Stimulated activated CD8-positive, alpha-beta memory T cell treated with anti-CD3 and anti-CD28 coated beads, Interleukin-7, amount 100 ng/mL, for 1 hour (primary cell): ENCODE data around the gene ZNF366.

ENCODE experiments used
- DNase-seq, 2 donors: peaks; one replicate each; pipeline ENCODE4 v3.0.0-alpha.2; 2020; ENCODE audit warnings: low read depth in 2 of 2

The ZNF366 gene

DNA sequence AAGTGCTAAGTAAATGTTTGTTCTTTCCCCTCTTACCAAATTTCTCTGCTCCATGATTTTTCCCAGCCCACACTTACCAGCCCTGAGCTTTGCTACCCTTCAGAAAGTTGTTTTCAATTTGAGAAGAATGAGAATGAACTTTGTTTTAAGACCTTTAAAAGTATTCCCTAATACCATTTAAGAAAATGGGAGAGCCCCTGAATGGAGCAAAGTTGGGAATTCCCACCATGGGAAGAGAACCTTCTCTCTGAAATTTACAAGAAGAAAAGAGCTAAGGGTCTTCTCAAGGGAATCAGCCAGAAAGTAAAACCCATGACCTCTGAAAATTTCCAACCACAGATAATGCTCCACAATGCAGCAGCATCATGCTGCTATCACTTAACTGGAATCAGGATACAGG lies 17.7 kb downstream of the ZNF366 start:
- DNase-seq, result no peak

GRCh38 chr5:72488756-72489155 lies 18.5 kb downstream of the ZNF366 start:
- DNase-seq, result no peak

DNA sequence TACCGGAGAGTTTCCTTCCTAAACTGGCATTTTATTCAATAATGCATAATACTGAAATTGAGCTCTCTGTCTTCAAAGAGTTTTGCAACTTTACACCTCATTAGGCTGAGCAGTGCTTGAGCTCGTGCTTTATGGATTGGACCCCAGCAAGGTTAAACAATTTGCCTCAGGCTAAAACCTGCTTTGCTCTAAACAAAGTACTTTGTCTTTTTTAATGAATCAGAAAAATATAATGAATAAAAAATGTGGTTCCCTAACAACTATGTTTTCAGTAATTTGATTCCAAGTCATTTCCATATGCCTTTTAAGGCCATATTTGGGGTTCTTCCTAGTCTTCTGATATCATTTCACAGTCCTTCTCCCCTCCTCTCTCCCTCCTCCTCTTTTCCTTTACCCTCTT lies 20.0 kb downstream of the ZNF366 start:
- no peak for DNase-seq

GRCh38 chr5:72486371-72486770 lies 20.8 kb downstream of the ZNF366 start:
- DNase-seq, result no peak

DNA sequence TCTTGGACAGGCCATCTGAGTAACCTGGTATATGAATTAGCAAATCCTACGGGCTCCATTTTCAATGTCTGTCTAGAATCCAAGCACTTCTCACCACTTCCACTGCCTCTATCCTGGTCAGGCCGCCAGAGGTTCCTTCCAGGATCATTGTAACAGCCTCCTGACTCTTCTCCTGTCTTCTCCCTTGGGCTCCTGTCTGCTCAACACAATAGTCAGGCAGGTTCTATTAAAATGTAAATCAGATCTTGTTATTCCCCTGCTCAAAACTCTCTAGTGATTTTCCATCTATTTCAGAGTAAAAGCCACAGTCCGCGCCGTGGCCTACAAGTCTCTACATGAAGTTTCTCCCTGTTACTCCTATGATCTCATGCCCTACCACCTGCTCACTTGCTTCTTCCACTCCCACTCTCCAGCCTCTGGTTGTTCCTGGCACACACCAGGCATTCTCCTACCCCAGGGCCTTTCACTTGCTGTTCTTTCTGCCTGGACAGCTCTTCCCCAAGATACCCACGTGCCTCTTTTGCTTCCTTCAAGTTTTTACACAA lies 21.7 kb downstream of the ZNF366 start:
- DNase-seq, result no peak

DNA sequence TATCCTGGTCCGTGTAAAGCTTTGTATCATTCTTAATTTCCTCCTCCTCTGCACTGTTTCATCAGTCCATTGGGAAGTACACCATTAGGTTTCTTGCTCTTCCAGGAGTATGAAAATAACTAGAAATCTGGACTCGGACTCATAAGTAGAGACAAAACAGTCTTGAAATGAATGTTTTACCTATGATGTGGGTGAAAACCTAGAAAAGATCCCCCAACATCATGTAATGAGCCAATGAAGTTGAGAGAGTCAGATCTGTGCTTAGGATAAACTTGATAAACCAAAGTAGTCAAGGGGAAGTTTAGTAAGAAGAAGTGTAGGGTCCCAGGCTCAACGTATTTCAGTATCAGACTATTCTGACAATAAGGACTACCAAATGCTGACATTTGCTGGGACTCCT lies 25.2 kb downstream of the ZNF366 start:
- no peak for DNase-seq

DNA sequence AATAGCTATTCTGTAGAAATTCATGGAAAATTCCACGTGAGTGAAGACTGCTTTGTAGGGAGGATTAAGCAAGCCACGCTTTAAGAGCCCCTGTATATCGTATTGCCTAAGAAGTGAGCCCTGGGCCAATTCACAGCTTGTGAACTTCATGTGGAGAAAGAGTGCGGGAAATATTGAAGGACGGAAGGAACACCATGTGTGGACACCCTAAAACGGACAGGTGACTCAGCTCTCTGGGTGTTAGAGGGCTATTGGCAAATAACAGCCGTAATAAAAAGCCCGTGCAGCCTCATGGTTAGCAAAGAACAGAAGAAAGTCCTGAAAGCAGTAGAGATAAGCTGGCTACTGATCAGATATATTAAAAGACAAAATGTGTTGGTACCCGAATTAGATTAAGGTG lies 26.4 kb downstream of the ZNF366 start:
- no peak for DNase-seq

- no peak for DNase-seq
Observed at GRCh38 chr5:72479921-72480320, 27.3 kb downstream of the ZNF366 start.

- DNase-seq, result no peak
Observed at GRCh38 chr5:72478684-72479083, 28.5 kb downstream of the ZNF366 start.

DNA sequence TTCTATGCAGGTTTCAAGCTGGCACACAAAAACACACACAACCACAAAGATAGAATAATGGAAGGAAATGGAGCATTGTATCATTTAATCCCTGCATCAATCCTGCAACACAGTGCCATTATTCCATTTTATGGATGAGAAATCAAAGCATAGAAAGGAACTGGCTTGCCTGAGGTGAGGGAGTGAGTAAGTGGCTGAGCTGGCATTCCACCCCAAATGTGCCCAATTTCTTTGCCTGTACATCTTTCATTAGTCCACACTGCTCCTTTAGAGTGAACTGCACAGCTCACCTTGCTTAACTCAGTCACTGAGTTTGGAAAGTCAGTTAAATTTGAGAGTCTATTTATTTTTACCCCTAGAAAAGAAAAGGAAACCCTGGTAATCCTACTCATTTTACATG lies 28.9 kb downstream of the ZNF366 start:
- DNase-seq, result no peak

- DNase-seq, result no peak
Observed at GRCh38 chr5:72477644-72478043, 29.6 kb downstream of the ZNF366 start.

- no peak for DNase-seq
Observed at GRCh38 chr5:72477176-72477575, 30.0 kb downstream of the ZNF366 start.

DNA sequence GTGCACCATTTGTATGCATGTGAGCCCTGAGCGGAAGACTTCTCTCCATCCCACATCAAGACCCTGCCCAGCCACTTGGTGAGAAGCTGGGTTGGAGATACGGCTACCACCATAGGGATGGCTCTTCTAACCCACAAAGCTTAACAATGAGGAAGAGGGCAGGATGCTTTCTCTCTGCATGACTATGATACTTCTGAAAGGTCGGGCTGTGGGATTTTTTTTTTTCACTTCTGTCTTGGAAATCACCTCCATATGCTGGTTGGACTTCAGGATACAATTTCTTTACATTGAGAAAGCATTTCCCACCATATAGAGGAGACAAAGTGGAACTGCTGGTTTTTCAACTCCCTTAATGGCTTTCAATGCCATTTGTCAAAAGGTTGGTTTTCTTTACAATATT lies 30.5 kb downstream of the ZNF366 start:
- no peak for DNase-seq

DNA sequence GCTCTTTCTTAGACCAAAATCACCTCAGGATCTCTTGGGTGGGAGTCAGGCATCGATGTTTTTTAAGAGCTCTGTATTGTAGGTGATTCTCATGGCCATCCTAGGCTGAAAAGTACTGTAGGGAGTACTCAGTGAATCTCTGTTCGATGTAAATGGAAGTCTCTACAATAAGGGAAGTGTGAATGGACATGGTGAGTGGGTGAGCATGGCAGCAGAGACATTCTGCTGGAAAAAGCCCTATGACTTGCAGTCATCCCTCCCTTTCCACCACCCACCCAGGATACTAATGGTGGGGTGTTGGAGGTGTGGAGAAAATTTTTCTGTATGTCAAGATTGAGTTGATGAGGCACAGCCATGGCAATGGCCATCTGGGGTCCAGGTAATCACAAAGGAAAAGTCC lies 30.9 kb downstream of the ZNF366 start:
- DNase-seq, result no peak

DNA sequence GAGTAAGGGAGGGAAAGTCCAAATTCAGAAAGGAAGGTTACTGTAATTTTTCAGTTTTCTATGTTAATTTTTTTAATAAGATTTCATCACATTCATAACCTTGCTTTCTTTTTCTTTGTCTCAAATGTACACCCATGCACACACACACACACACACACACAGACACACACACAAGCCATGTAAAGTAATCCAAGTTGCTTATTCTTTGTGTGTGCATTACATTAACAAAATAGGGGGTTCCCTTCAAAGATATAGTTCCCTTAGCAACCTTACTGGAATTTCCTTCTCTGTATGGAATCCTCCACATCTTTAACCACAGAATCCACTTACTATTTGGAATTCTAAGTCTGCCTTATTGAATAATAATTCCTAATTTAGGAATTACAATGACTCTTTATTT lies 32.7 kb downstream of the ZNF366 start:
- DNase-seq, result no peak

DNA sequence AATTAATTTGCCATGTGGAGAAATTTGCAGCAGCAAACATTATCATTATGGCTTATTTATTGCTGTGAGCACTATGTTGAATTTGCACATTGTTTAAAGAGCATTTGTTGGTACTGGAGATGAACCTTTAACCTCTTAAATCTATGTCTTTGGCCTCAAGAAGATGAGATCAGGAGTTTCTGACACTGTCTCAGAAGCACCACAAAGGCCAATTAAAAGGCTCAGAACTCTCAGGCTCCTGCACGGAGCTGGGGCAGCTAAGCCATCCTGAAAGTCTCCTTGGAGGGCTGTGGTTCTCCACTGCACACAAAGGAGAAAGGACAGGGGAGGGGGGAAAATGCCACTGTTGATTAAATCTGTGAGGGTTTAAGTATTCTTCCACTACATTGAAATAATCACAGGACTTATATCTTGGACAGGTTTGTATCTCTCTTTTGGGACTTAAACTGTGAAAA lies 33.1 kb downstream of the ZNF366 start:
- DNase-seq, result no peak

DNA sequence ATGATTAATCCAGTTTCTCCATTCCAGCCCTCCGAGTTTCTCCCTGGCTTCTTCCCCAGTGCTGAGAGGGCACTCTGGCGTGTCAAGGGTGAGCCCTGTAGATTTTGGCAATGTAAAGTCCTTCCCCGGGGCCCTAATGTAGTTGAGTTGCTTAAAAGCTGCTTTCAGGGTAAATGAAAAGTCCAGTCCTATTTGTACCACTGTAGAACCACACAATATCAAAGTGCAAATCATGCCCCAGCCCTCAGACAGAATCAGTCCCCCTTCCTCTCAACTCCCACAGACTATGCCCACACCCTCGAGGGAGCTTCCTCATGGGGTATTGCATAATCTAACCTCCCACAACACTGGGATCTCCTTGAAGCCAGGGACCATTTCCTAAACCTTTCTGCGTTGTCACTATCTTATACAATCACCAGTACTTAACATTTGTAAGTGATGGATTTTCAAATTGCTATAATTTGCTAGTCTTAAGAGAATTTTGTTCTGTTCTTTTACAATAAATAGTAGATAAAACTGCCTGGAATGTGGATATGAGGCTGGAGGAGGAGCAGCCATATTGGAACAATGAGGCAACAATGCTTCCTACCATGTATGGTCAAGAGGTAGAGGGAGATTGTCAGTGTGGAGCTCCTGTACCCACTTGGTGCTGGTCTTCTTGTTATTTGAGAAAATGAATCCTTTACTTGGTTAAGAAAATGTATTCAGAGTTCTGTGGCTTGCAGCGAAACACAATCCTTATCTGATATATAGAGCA lies 34.4 kb downstream of the ZNF366 start:
- no peak for DNase-seq

- no peak for DNase-seq
Observed at GRCh38 chr5:72472031-72472430, 35.2 kb downstream of the ZNF366 start.

GRCh38 chr5:72470826-72471225 lies 36.4 kb downstream of the ZNF366 start:
- DNase-seq, result no peak

DNA sequence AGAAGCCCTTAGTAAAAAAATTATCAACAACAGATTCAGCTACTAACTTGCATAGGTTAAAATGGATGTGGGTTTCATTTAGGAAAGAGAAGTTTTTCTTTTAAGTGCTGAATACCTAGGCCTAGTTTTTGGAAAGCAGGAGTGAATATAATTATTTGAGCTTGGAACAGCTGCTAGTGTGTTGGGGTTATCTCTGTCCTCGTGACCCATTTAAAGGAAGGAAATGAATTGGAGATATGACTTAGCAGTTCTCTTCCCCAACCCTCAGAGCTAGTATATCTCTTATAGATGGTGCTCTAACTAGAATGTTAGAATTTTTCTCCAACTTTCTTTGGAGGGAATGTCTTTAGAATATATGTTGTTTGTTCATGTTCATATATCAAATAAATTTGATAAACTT lies 38.6 kb downstream of the ZNF366 start:
- DNase-seq, result no peak

DNA sequence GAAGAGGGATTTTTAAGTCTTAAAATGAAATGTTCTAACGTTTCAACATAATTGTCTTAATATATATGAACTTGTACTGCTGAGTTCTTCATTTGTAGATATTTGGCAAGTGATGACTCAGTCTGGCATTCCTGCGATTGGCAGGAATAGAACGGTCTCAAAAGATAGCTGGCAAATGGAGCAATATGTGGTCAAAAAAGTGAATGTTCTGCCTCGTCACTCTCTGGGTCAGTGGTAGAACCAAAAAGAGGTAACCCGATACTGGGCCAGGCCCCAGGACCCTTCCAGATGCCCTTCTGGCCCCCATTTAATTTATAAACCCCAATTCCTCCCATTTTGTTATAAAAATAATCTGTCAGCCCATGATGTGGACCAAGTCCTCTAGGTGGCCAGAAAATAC lies 39.2 kb downstream of the ZNF366 start:
- no peak for DNase-seq

DNA sequence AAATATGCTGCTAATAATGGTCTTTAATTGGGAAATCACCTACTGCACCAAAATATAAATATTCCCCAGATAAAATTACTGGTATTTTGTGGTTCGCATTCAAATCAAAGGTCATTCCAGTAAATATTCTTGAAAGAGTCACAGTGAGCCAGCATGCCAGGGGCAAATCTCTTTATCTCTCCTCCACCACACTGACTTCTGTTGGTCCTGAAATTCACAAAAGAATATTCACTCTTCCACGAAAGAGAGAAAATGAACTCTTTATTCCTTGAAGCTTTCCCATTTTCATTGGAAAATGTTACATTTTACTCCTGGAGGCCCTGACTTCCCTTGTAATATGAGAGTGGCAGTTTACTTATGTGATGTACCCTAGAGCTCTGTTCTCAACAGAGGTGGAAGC lies 39.7 kb downstream of the ZNF366 start:
- DNase-seq, result no peak

DNA sequence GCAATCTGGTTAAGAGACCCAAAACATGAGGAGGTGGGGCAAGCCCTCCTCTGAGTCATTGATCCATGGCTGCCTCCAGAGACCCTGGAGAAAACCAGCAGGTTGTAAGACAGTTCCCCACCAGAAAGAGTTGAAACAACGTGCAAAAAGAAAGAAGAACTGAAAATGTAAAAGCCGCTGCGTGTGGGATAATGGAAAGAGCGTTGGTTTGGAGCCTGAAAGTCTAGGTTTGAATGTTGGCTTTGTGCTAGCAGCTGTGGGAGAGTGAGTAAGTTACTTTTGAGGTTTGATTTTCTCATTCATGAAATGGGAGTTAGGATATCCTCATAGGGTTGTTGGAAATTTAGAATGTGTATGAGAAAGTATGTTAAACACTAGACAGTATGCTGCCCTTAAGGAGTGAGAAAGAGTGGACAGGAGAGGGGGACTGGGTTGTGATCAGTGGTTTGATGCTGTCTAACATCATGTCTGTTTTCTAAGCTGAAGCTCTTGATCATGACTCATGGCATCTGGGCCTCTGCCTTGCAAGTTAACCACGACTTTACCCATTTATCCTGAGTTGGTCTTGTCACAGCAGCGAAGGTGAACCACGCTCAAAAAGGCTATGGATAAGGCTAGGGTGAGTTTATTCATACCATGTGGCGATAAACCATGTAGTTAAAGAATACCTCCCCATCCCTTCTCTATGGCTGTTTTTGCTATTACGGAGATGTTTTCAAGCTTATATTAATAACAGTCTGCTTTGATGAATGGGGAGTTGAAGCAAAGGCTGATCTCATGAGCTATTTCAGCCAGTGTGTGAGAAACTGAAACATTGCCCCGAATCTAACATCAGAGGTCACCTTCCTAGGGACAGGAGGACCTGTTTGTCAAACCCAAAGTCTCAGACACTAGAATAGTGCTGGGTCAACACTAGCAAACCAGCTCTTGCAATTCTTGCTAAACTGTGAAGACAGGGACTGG lies 41.3 kb downstream of the ZNF366 start:
- DNase-seq, result no peak
